ENCODE measurements around the gene FILIP1L. TPM values are rescaled to one million over a fixed set of nuclear protein-coding genes. Genes with fewer than 3 reads are reported as not detected.

FILIP1L gene
- total and polyA plus RNA-seq, 2 experiments from 2014 or later: 0.45 to 0.82 TPM

DNA sequence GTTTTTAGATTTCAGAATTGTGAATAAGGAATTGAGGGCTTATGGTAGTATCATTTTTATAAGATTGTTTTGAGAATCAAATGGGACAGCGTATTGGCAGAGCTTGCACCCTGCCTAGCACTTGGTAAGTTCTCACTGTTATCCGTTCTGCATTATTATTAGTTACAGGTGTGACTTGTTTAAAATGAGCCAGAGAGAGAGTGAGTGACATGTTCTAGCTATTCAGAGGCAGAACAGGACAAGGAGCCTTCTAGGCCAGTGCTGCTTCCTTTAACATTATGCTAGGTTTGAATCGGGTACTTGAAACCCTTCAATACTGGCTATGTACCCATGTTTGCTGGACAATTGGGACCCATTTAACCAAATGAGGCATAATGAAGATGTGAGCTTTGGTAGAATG lies 133.7 kb downstream of the FILIP1L start:
- no peaks in the 10 kb centered on the region for H3K36me3 ChIP-seq
- H3K9me3 ChIP-seq (ENCODE audit: low read depth): no peaks in the 10 kb centered on the region
- no peak for DNase-seq (ENCODE audit: low read depth in 1 of 2, low spot score in 1 of 2)
- no peaks in the 10 kb centered on the region for H3K4me1 ChIP-seq (ENCODE audit: low read depth)
- H3K27me3 ChIP-seq: no peaks in the 10 kb centered on the region
- TF ChIP-seq, protein P1, sequence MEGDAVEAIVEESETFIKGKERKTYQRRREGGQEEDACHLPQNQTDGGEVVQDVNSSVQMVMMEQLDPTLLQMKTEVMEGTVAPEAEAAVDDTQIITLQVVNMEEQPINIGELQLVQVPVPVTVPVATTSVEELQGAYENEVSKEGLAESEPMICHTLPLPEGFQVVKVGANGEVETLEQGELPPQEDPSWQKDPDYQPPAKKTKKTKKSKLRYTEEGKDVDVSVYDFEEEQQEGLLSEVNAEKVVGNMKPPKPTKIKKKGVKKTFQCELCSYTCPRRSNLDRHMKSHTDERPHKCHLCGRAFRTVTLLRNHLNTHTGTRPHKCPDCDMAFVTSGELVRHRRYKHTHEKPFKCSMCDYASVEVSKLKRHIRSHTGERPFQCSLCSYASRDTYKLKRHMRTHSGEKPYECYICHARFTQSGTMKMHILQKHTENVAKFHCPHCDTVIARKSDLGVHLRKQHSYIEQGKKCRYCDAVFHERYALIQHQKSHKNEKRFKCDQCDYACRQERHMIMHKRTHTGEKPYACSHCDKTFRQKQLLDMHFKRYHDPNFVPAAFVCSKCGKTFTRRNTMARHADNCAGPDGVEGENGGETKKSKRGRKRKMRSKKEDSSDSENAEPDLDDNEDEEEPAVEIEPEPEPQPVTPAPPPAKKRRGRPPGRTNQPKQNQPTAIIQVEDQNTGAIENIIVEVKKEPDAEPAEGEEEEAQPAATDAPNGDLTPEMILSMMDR (IDR thresholded peaks at IDR 0.05; ENCODE audit: low read depth, low read length): no peak
- H3K27ac ChIP-seq: no peak overlapping the region
- no peak overlapping the region for H3K4me3 ChIP-seq

DNA sequence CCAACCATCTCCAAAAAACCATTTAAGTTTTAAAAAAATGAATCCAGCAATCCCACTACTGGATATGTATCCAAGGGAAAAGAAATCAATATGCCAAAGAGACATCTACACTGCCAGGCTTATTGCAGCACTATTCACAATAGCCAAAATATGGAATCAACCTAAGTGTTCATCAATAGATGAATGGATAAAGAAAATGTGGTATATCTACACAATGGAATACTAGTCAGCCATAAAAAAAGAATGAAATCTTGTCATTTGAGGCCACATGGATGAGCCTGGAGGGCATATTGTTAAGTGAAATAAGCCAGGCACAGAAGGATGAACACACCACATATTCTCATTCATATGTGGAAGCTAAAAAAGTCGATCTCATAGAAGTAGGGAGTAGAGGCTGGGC lies 136.1 kb downstream of the FILIP1L start:
- Histone ChIP-seq H3K27ac (no peak overlapping the region), H3K4me3 (no peak overlapping the region), H3K27me3 (no peaks in the 10 kb centered on the region), H3K4me1 (ENCODE audit: low read depth) (no peaks in the 10 kb centered on the region), H3K36me3 (no peaks in the 10 kb centered on the region), H3K9me3 (ENCODE audit: low read depth) (no peaks in the 10 kb centered on the region)
- DNase-seq (ENCODE audit: low read depth in 1 of 2, low spot score in 1 of 2): no peak
- TF ChIP-seq, protein P1 (IDR thresholded peaks at IDR 0.05; ENCODE audit: low read depth, low read length): no peak

DNA sequence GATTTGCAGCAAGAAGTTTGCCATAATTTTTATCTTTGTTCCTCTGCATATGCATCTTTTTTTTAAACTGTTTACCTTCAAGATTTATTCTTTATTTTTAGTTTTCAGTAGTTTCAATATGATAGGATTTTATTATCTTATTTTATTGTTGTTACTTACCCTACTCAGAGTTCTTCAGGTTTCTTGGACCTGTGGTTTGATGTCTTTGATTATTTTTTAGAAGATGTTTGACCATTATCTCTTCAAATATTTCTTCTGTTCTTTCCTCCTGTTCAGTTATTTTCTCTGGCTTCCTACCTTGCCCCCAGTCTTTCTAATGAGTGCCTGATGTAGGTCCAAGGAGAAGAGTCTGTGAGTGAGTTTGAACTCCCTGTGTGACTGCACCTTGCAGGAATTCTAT lies 137.7 kb downstream of the FILIP1L start:
- TF ChIP-seq, protein P1 (IDR thresholded peaks at IDR 0.05; ENCODE audit: low read depth, low read length): no peak
- Histone ChIP-seq H3K36me3 (no peaks in the 10 kb centered on the region), H3K4me3 (no peak overlapping the region), H3K27me3 (no peaks in the 10 kb centered on the region), H3K27ac (no peak overlapping the region), H3K4me1 (ENCODE audit: low read depth) (no peaks in the 10 kb centered on the region), H3K9me3 (ENCODE audit: low read depth) (no peaks in the 10 kb centered on the region)
- DNase-seq (ENCODE audit: low read depth in 1 of 2, low spot score in 1 of 2): no peak

DNA sequence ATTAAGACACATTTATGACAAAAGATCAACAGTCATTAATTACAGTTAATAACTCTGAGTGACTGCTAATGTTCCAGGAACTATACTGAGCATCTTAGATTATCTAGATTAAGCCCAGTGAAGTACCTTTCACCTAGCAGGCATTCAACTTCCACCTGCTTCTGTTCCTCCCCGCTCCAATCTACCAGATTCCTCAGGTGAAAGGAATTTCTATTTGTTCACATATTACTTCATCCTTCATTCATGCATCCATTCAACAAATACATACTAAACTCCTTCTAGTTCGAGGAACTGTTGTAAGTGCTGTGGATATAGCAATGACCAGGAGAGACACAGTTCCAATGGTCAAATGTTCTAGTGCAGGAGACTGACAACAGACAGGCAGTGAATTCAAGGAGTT lies 139.3 kb downstream of the FILIP1L start:
- DNase-seq (ENCODE audit: low read depth in 1 of 2, low spot score in 1 of 2): no peak
- no peaks in the 10 kb centered on the region for H3K4me1 ChIP-seq (ENCODE audit: low read depth)
- no peaks in the 10 kb centered on the region for H3K36me3 ChIP-seq
- H3K27ac ChIP-seq: no peak overlapping the region
- H3K4me3 ChIP-seq: no peak overlapping the region
- H3K9me3 ChIP-seq (ENCODE audit: low read depth): no peaks in the 10 kb centered on the region
- no peaks in the 10 kb centered on the region for H3K27me3 ChIP-seq
- TF ChIP-seq, protein P1 (IDR thresholded peaks at IDR 0.05; ENCODE audit: low read depth, low read length): no peak

DNA sequence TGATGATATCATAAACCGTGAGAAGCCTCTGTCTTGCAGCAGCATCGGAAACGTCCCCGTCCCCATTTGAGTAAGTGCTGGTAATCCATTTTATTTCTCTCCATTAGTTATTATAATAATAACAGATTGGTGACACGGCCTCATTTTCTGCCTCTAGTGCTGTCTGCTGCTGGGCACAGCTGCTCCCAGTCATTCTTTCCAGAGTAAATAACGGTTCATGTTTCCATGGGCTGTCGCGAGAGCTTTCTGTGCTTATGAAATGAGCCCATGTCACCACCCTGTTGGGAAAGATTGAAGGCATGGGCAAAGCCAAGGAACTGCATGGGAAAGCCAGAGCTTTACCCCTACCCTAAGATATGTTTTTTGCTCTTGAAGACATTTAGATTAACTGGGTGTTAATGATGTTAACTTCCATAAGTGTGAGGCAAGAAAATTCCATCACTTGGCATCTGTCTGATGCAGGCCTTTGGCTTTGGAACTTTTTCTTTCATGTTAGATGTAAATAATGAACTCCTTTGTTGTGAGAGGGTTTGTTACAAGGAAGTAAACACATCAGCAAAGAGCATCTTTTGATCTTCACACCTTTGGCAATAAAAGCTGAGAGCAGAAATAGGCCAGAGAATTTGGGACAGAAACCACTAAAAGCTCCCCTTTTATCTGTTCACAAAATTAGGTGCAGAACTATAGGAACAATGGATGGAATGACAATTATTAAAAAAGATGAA lies 141.8 kb downstream of the FILIP1L start:
- Histone ChIP-seq H3K27ac (no peak overlapping the region), H3K9me3 (ENCODE audit: low read depth) (no peaks in the 10 kb centered on the region), H3K36me3 (no peaks in the 10 kb centered on the region), H3K4me3 (no peak overlapping the region), H3K4me1 (ENCODE audit: low read depth) (no peaks in the 10 kb centered on the region), H3K27me3 (no peaks in the 10 kb centered on the region)
- DNase-seq (ENCODE audit: low read depth in 1 of 2, low spot score in 1 of 2): no peak
- TF ChIP-seq, protein P1 (IDR thresholded peaks at IDR 0.05; ENCODE audit: low read depth, low read length): no peak
